GM23338 (cell line): ENCODE results near the gene MAIP1. TPM values are rescaled to one million over a fixed set of nuclear protein-coding genes. Genes with fewer than 3 reads are reported as not detected.

Experiments
- ATAC-seq: fragments of 200-7000 bp; cut with Tn5 transposase; 3 replicates; pipeline ENCODE4 v1.9.1; 2020
- DNase-seq: peaks from one replicate; pipeline ENCODE4 v3.0.0-alpha.2; 2015; ENCODE audit warnings: low spot score
- H2AFZ ChIP-seq: fragments of 200-600 bp; sonication (generic); 2 replicates; pipeline ENCODE4 v1.8.0; 2016; ENCODE audit warnings: antibody characterized with exemption, mild to moderate bottlenecking, moderate library complexity
- H3F3A ChIP-seq: fragments of 200-600 bp; sonication (generic); replicated peaks from 2 replicates; pipeline ENCODE4 v1.8.0; 2017; ENCODE audit warnings: antibody characterized with exemption, mixed run types, low read depth
- H3K27ac ChIP-seq: fragments of 200-600 bp; sonication (generic); 2 replicates; pipeline ENCODE4 v1.6.1; 2016; ENCODE audit warnings: low read depth
- H3K27me3 ChIP-seq: fragments of 200-600 bp; sonication (generic); 2 replicates; pipeline ENCODE4 v1.8.0; 2016; ENCODE audit warnings: mild to moderate bottlenecking, mixed run types, moderate library complexity; ENCODE audit not compliant: insufficient read depth
- H3K36me3 ChIP-seq: fragments of 200-600 bp; sonication (generic); 2 replicates; pipeline ENCODE4 v1.8.0; 2016; ENCODE audit warnings: mild to moderate bottlenecking; ENCODE audit not compliant: insufficient read depth
- H3K4me1 ChIP-seq: fragments of 200-600 bp; sonication (generic); 2 replicates; pipeline ENCODE4 v1.8.0; 2016; ENCODE audit warnings: mild to moderate bottlenecking, moderate library complexity; ENCODE audit not compliant: insufficient read depth
- H3K4me2 ChIP-seq: fragments of 200-600 bp; sonication (generic); 2 replicates; pipeline ENCODE4 v1.7.1; 2017; ENCODE audit warnings: mixed run types
- H3K4me3 ChIP-seq: fragments of 200-600 bp; sonication (generic); 2 replicates; pipeline ENCODE4 v1.6.1; 2016; ENCODE audit warnings: mixed run types
- H3K79me2 ChIP-seq: fragments of 200-600 bp; sonication (generic); replicated peaks from 2 replicates; pipeline ENCODE4 v1.8.0; 2017; ENCODE audit warnings: mild to moderate bottlenecking; ENCODE audit not compliant: insufficient read depth
- H3K9me2 ChIP-seq: fragments of 200-600 bp; sonication (generic); 2 replicates; pipeline ENCODE4 v1.8.0; 2017; ENCODE audit not compliant: insufficient read depth
- H4K20me1 ChIP-seq: fragments of 200-600 bp; sonication (generic); replicated peaks from 2 replicates; pipeline ENCODE4 v1.8.0; 2017; ENCODE audit warnings: mild to moderate bottlenecking; ENCODE audit not compliant: insufficient read depth
- H3K27ac Mint-ChIP-seq: 2 replicates; pipeline ENCODE4 v1.8.0; 2020; ENCODE audit warnings: inconsistent platforms, mild to moderate bottlenecking, moderate library complexity, mixed read lengths
- H3K27me3 Mint-ChIP-seq: 3 replicates; pipeline ENCODE4 v1.8.0; 2022; ENCODE audit warnings: low read depth, mild to moderate bottlenecking, moderate library complexity, mixed read lengths, inconsistent platforms; ENCODE audit not compliant: insufficient read depth, poor library complexity
- H3K36me3 Mint-ChIP-seq: 3 replicates; pipeline ENCODE4 v1.8.0; 2021; ENCODE audit warnings: low read depth, mild to moderate bottlenecking, inconsistent platforms, moderate library complexity, mixed read lengths
- H3K4me1 Mint-ChIP-seq: 3 replicates; pipeline ENCODE4 v1.8.0; 2020; ENCODE audit warnings: mild to moderate bottlenecking, inconsistent platforms, mixed read lengths
- H3K4me3 Mint-ChIP-seq: 3 replicates; pipeline ENCODE4 v1.8.0; 2021; ENCODE audit warnings: moderate library complexity, mild to moderate bottlenecking, inconsistent platforms, mixed read lengths
- H3K9me3 Mint-ChIP-seq: 3 replicates; pipeline ENCODE4 v1.8.0; 2020; ENCODE audit warnings: moderate library complexity, mild to moderate bottlenecking, inconsistent platforms, mixed read lengths
- CREB1 ChIP-seq: fragments of 250-450 bp; sonication (Bioruptor Pico); IDR thresholded peaks from 2 replicates; pipeline ENCODE4 v1.5.0; 2020; ENCODE audit warnings: low read depth, mild to moderate bottlenecking, moderate library complexity
- CTCF ChIP-seq, 2 experiments: fragments of 200-600 bp in 1 of 2; sonication (generic) in 1 of 2; conservative IDR thresholded peaks; 2 replicates each; pipeline versions ENCODE4 v1.5.1 to v1.6.1; 2016 to 2017; ENCODE audit warnings: antibody characterized with exemption in 2 of 2, low read depth in 2 of 2, mild to moderate bottlenecking in 2 of 2, moderate library complexity in 1 of 2
- ETS1 ChIP-seq: IDR thresholded peaks from 2 replicates; pipeline ENCODE4 v1.6.1; 2016; ENCODE audit warnings: antibody characterized with exemption
- EZH2 ChIP-seq: fragments of 200-600 bp; sonication (generic); IDR thresholded peaks from one replicate; pipeline ENCODE4 v1.8.0; 2017; ENCODE audit warnings: antibody characterized with exemption, mild to moderate bottlenecking, low read depth; ENCODE audit not compliant: unreplicated experiment
- EZH2phosphoT487 ChIP-seq: fragments of 200-600 bp; sonication (generic); IDR thresholded peaks from one replicate; pipeline ENCODE4 v1.8.1; 2018; ENCODE audit warnings: antibody characterized with exemption; ENCODE audit not compliant: unreplicated experiment
- JUNB ChIP-seq: IDR thresholded peaks from one replicate; pipeline ENCODE4 v1.6.1; 2016; ENCODE audit warnings: antibody characterized with exemption; ENCODE audit not compliant: unreplicated experiment
- NANOG ChIP-seq: IDR thresholded peaks from 2 replicates; pipeline ENCODE4 v1.6.1; 2016; ENCODE audit warnings: antibody characterized with exemption, borderline replicate concordance
- POLR2AphosphoS5 ChIP-seq: IDR thresholded peaks from 2 replicates; pipeline ENCODE4 v1.6.1; 2016; ENCODE audit warnings: antibody characterized with exemption, low read depth
- REST ChIP-seq: IDR thresholded peaks from one replicate; pipeline ENCODE4 v1.6.1; 2018; ENCODE audit warnings: antibody characterized with exemption; ENCODE audit not compliant: unreplicated experiment
- STAT1 ChIP-seq: IDR thresholded peaks from one replicate; pipeline ENCODE4 v1.6.1; 2016; ENCODE audit warnings: antibody characterized with exemption; ENCODE audit not compliant: unreplicated experiment
- ZNF114 ChIP-seq: fragments of 250-450 bp; sonication (Bioruptor Pico); IDR thresholded peaks from 2 replicates; pipeline ENCODE4 v1.5.0; 2020; ENCODE audit warnings: mild to moderate bottlenecking, moderate library complexity
- ZNF331 ChIP-seq: fragments of 250-450 bp; sonication (Bioruptor Pico); IDR thresholded peaks from 2 replicates; pipeline ENCODE4 v1.5.0; 2020; ENCODE audit warnings: low read depth, mild to moderate bottlenecking, moderate library complexity
- ZNF462 ChIP-seq: fragments of 250-450 bp; sonication (Bioruptor Pico); IDR thresholded peaks from 2 replicates; pipeline ENCODE4 v1.5.0; 2020; ENCODE audit warnings: mild to moderate bottlenecking, moderate library complexity
- long read RNA-seq: library from polyadenylated mRNA; unstranded; transcript quantifications from one replicate; pipeline ENCODE4 v2.0.0, GENCODE V29; 2020; ENCODE audit not compliant: unreplicated experiment
- polyA plus RNA-seq: library from polyadenylated mRNA; unstranded; fragments of >200 nt; fragmentation: Nextera tagmentation; extraction: Ambion mirVana; gene quantifications from 2 replicates; pipeline ENCODE4 v1.2.1, GENCODE V29; 2016
- total RNA-seq: library from RNA; depleted of rRNA; stranded (reverse); fragments of >200 nt; shearing (Covaris generic); gene quantifications from 2 replicates; pipeline ENCODE4 v1.2.3, GENCODE V29; 2014; rRNA removed

The MAIP1 gene
- total RNA-seq (36.0 and 59.0 TPM in 2 replicates), polyA plus RNA-seq (34.0 and 41.9 TPM in 2 replicates)
- long read RNA-seq, transcript MAIP1-202 (5 exons, 1,386 nt): major isoform, 38 of 39 reads
- long read RNA-seq, partial matches to known transcripts: 0 of 39 reads
- long read RNA-seq, other reads (novel, unspliced or antisense): 1 of 39 reads

GRCh38 chr2:199955339-199956061 is at the start of gene MAIP1, which contains the start of gene TYW5:
MAIP1 (plus strand) TSS chr2:199955582; CDS start chr2:199955799, 217 bp downstream.
TYW5 (minus strand) TSS chr2:199955491; CDS start chr2:199955470, 21 bp downstream.
- H3K4me3 Mint-ChIP-seq: peak within 1 kb of the TSS; percentile 99
- peaks cover 17% of the 10 kb centered on the region for H3K27me3 Mint-ChIP-seq
- Histone ChIP-seq H3K79me2 (peaks cover 81% of the 10 kb centered on the region), H3F3A (no peaks in the 10 kb centered on the region), H3K4me2 (peak within 1 kb of the TSS; percentile 83), H3K36me3 (peaks cover 19% of the 10 kb centered on the region), H3K27me3 (no peaks in the 10 kb centered on the region), H3K27ac (peak within 1 kb of the TSS; percentile 99), H3K4me3 (peak within 1 kb of the TSS; percentile 77), H3K9me2 (no peaks in the 10 kb centered on the region), H2AFZ (peak within 1 kb of the TSS; percentile 88), H4K20me1 (no peaks in the 10 kb centered on the region; the same call in none of the 2 replicates), H3K4me1 (peaks cover 16% of the 10 kb centered on the region)
- H3K27ac Mint-ChIP-seq: peak within 1 kb of the TSS; percentile 100
- DNase-seq: peak; percentile 86
- peaks cover 26% of the 10 kb centered on the region for H3K4me1 Mint-ChIP-seq
- peak; percentile 90 for ATAC-seq
- H3K36me3 Mint-ChIP-seq: peaks cover 30% of the 10 kb centered on the region
- TF ChIP-seq CTCF (conservative IDR thresholded peaks at IDR 0.05; ENCODE audit: low read depth in 2 of 2) (0 out of 4 replicates have a peak, but pooled peaks of 1 of the 2 experiments have one; percentile 14), POLR2AphosphoS5 (peak; percentile 90), ZNF462 (CRISPR knock-in tag) (no peak), REST (peak; percentile 3), NANOG (no peak), ZNF114 (CRISPR knock-in tag) (no peak), JUNB (no peak), EZH2 (no peak), STAT1 (no peak), CREB1 (CRISPR knock-in tag) (peak; percentile 32), ZNF331 (CRISPR knock-in tag) (no peak), EZH2phosphoT487 (no peak), ETS1 (no peak)
- H3K9me3 Mint-ChIP-seq: no peaks in the 10 kb centered on the region
